Endothelial cell (in vitro differentiated cells): ENCODE measurements around the gene RPS21. TPM values are rescaled to one million over a fixed set of nuclear protein-coding genes. Genes with fewer than 3 reads are reported as not detected.

ENCODE experiments used
- DNase-seq: peaks from one replicate; pipeline ENCODE4 v3.0.0; 2021; ENCODE audit warnings: low spot score
- H3K27ac Mint-ChIP-seq: one replicate; pipeline ENCODE4 v1.8.0; 2021; ENCODE audit warnings: mixed read lengths, inconsistent platforms; ENCODE audit not compliant: unreplicated experiment
- H3K27me3 Mint-ChIP-seq: one replicate; pipeline ENCODE4 v1.8.0; 2021; ENCODE audit warnings: mild to moderate bottlenecking, moderate library complexity, mixed read lengths, inconsistent platforms; ENCODE audit not compliant: unreplicated experiment
- H3K36me3 Mint-ChIP-seq: one replicate; pipeline ENCODE4 v1.8.0; 2021; ENCODE audit warnings: mild to moderate bottlenecking, low read depth, mixed read lengths, inconsistent platforms; ENCODE audit not compliant: unreplicated experiment
- H3K4me1 Mint-ChIP-seq: one replicate; pipeline ENCODE4 v1.8.0; 2021; ENCODE audit warnings: mild to moderate bottlenecking, mixed read lengths, inconsistent platforms; ENCODE audit not compliant: unreplicated experiment
- H3K4me3 Mint-ChIP-seq: one replicate; pipeline ENCODE4 v1.8.0; 2021; ENCODE audit warnings: mild to moderate bottlenecking, mixed read lengths, inconsistent platforms; ENCODE audit not compliant: unreplicated experiment
- H3K9me3 Mint-ChIP-seq: one replicate; pipeline ENCODE4 v1.8.0; 2021; ENCODE audit warnings: mixed read lengths, inconsistent platforms; ENCODE audit not compliant: unreplicated experiment
- CTCF ChIP-seq: fragments of 200-600 bp; sonication (generic); IDR thresholded peaks from one replicate; pipeline ENCODE4 v1.5.0; 2021; ENCODE audit warnings: antibody characterized with exemption; ENCODE audit not compliant: unreplicated experiment
- total RNA-seq: library from RNA; stranded (reverse); fragmentation: NEBNext Ultra II Directional; extraction: Animal tissue kit (Norgen Biotek cat#: 25700); gene quantifications from one replicate; pipeline ENCODE4 v1.2.1, GENCODE V29; 2021; ENCODE audit not compliant: unreplicated experiment

The RPS21 gene
- total RNA-seq, 1 donor from 2014 or later: 1,710 TPM

GRCh38 chr20:62347151-62347404 lies 39.8 kb upstream of the RPS21 start:
- no peak for TF ChIP-seq CTCF
- peaks cover 5% of the 10 kb centered on the region for H3K27me3 Mint-ChIP-seq
- no peaks in the 10 kb centered on the region for H3K4me1 Mint-ChIP-seq
- H3K9me3 Mint-ChIP-seq: peaks cover 7% of the 10 kb centered on the region
- no peak for DNase-seq
- H3K36me3 Mint-ChIP-seq: peaks cover 11% of the 10 kb centered on the region
- H3K27ac Mint-ChIP-seq: no peak overlapping the region
- H3K4me3 Mint-ChIP-seq: no peak overlapping the region

GRCh38 chr20:62347445-62347844 lies 39.5 kb upstream of the RPS21 start:
- Mint-ChIP-seq H3K27ac (no peak overlapping the region), H3K27me3 (peaks cover 7% of the 10 kb centered on the region), H3K4me1 (no peaks in the 10 kb centered on the region), H3K4me3 (no peak overlapping the region), H3K36me3 (peaks cover 11% of the 10 kb centered on the region), H3K9me3 (peaks cover 7% of the 10 kb centered on the region)
- no peak for TF ChIP-seq CTCF
- DNase-seq: no peak

- H3K4me1 Mint-ChIP-seq: no peaks in the 10 kb centered on the region
- H3K4me3 Mint-ChIP-seq: peak overlapping the region; percentile 42
- TF ChIP-seq CTCF: no peak
- no peak overlapping the region for H3K27ac Mint-ChIP-seq
- H3K36me3 Mint-ChIP-seq: peaks cover 11% of the 10 kb centered on the region
- no peak for DNase-seq
- H3K9me3 Mint-ChIP-seq: peaks cover 7% of the 10 kb centered on the region
- H3K27me3 Mint-ChIP-seq: peaks cover 7% of the 10 kb centered on the region
These were observed 38.3 kb upstream of the RPS21 start for GRCh38 chr20:62348604-62349003.

GRCh38 chr20:62349556-62350097 lies 37.3 kb upstream of the RPS21 start:
- Mint-ChIP-seq H3K36me3 (peaks cover 11% of the 10 kb centered on the region), H3K4me3 (no peak overlapping the region), H3K4me1 (no peaks in the 10 kb centered on the region), H3K27me3 (peaks cover 7% of the 10 kb centered on the region), H3K27ac (no peak overlapping the region), H3K9me3 (peaks cover 7% of the 10 kb centered on the region)
- no peak for DNase-seq
- TF ChIP-seq CTCF: no peak

GRCh38 chr20:62350098-62350628 lies 36.7 kb upstream of the RPS21 start:
- Mint-ChIP-seq H3K27me3 (peaks cover 7% of the 10 kb centered on the region), H3K27ac (no peak overlapping the region), H3K9me3 (peaks cover 7% of the 10 kb centered on the region), H3K36me3 (peaks cover 11% of the 10 kb centered on the region), H3K4me3 (no peak overlapping the region), H3K4me1 (no peaks in the 10 kb centered on the region)
- no peak for TF ChIP-seq CTCF
- no peak for DNase-seq
